Lower lobe of right lung (tissue), 2 donors: ENCODE measurements around the gene SYPL1. TPM values are rescaled to one million over a fixed set of nuclear protein-coding genes. Genes with fewer than 3 reads are reported as not detected.
A peak's percentile ranks its signal among the peaks of the same experiment; 100 is the strongest.

ENCODE experiments used
- ATAC-seq, 2 donors: fragments of 200-7000 bp; cut with Tn5 transposase; one replicate each; pipeline ENCODE4 v1.9.1; 2020 to 2022; ENCODE audit warnings: mild to moderate bottlenecking in 2 of 2, moderate library complexity in 2 of 2
- DNase-seq: peaks from one replicate; pipeline ENCODE4 v3.0.0-alpha.2; 2020
- H3K27ac ChIP-seq: fragments of 200-600 bp; one replicate; pipeline ENCODE4 v1.8.0; 2022
- H3K27me3 ChIP-seq: fragments of 200-600 bp; one replicate; pipeline ENCODE4 v1.8.0; 2022; ENCODE audit warnings: low read depth
- H3K36me3 ChIP-seq: fragments of 200-600 bp; one replicate; pipeline ENCODE4 v1.8.0; 2022; ENCODE audit warnings: mild to moderate bottlenecking
- H3K4me1 ChIP-seq: fragments of 200-600 bp; one replicate; pipeline ENCODE4 v1.8.0; 2022
- H3K4me3 ChIP-seq: fragments of 200-600 bp; one replicate; pipeline ENCODE4 v1.8.0; 2022; ENCODE audit warnings: mild to moderate bottlenecking
- H3K9me3 ChIP-seq: fragments of 200-600 bp; one replicate; pipeline ENCODE4 v1.8.0; 2022
- intact Hi-C: fragments of 100-400 bp; cut with DNase I; formaldehyde crosslinking; loops from one replicate; pipeline ENCODE4 v1.11.0; 2022
- total RNA-seq: library from RNA; stranded (reverse); fragmentation: NEBNext Ultra II Directional; extraction: Animal tissue kit (Norgen Biotek cat#: 25700); gene quantifications from one replicate; pipeline ENCODE4 v1.2.1, GENCODE V29; 2021
- TF ChIP-seq, protein P1 (sequence below): fragments of 200-600 bp; IDR thresholded peaks from one replicate; pipeline ENCODE4 v1.8.0; 2022; ENCODE audit warnings: antibody characterized with exemption, mild to moderate bottlenecking
- donor health status: DM: no; HTN: yes; CAD: no; lungs with severe emphysema.

The SYPL1 gene
- total RNA-seq, 1 donor from 2014 or later, result 79.6 TPM

DNA sequence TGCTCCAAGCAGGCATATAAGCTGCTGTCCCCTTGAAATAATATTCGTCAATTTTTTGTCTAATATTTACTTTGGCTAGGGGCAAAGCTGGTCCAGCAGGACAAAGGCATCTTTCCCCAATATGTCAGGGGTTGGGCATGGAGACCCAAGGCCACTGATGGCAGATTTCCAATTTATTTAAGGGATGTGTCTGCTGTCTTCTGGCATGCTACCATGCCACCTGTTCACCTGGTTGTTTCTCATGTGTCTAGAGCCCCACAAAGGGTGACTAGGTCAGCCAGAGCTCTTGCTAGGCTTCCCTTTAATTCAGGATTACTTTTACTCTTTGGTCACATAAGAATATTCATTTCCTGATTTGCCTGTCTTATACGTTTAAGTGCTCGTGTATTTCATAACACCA, 22.1 kb upstream of the SYPL1 start:
- Histone ChIP-seq H3K9me3 (no peaks in the 10 kb centered on the region), H3K36me3 (no peaks in the 10 kb centered on the region), H3K4me1 (no peaks in the 10 kb centered on the region), H3K4me3 (no peak overlapping the region), H3K27me3 (no peaks in the 10 kb centered on the region), H3K27ac (no peak overlapping the region)
- no peak for ATAC-seq
- DNase-seq, result no peak
- intact Hi-C loops, result no loop called here
- TF ChIP-seq, protein P1, sequence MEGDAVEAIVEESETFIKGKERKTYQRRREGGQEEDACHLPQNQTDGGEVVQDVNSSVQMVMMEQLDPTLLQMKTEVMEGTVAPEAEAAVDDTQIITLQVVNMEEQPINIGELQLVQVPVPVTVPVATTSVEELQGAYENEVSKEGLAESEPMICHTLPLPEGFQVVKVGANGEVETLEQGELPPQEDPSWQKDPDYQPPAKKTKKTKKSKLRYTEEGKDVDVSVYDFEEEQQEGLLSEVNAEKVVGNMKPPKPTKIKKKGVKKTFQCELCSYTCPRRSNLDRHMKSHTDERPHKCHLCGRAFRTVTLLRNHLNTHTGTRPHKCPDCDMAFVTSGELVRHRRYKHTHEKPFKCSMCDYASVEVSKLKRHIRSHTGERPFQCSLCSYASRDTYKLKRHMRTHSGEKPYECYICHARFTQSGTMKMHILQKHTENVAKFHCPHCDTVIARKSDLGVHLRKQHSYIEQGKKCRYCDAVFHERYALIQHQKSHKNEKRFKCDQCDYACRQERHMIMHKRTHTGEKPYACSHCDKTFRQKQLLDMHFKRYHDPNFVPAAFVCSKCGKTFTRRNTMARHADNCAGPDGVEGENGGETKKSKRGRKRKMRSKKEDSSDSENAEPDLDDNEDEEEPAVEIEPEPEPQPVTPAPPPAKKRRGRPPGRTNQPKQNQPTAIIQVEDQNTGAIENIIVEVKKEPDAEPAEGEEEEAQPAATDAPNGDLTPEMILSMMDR, result no peak

DNA sequence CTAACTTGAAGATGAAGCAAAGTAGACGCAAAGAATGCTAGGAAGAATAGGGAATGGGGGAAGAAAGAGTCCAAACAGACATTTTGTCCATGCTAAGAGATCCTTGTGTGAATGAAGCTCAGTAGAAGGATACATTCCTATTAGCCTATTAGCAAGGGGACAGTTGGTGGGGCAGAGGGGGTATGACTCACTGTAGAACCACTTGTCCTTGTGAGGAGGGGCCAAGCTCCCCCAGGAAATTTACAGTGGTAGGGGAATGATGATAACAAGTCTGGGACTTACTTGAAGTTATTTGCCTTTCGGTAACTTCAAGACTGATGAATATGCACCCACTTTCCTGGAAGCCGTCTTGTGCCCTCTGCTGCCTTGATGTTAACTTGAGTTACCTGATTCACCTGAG, 17.2 kb upstream of the SYPL1 start:
- Histone ChIP-seq H3K4me3 (no peak overlapping the region), H3K9me3 (no peaks in the 10 kb centered on the region), H3K27me3 (no peaks in the 10 kb centered on the region), H3K27ac (no peak overlapping the region), H3K4me1 (peaks cover 9% of the 10 kb centered on the region), H3K36me3 (no peaks in the 10 kb centered on the region)
- TF ChIP-seq, protein P1, result no peak
- no peak for ATAC-seq
- DNase-seq, result no peak
- intact Hi-C loops, result no loop called here

DNA sequence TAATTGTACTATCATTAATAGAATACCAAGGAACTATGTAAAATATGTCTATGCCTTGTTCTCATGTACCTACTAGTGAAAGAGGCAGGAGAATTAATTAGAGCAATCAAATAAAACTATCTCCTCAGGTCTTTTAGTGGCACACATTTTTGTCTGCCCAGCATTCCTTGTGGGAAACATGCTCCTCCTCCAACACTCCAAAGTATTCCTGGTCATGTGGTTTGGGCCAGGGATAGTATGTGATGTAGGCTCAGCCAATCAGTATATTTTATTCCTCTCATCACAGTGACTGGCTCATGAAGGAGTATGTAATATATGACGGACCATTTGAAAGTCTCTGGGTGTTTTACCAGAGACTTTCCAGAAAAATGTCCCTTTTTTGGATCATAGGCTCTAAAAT, 16.7 kb upstream of the SYPL1 start:
- ATAC-seq (no peak), DNase-seq (no peak)
- H3K4me3 ChIP-seq, result no peak overlapping the region
- intact Hi-C loops, result no loop called here
- no peaks in the 10 kb centered on the region for H3K27me3 ChIP-seq
- no peak overlapping the region for H3K27ac ChIP-seq
- H3K36me3 ChIP-seq, result no peaks in the 10 kb centered on the region
- no peaks in the 10 kb centered on the region for H3K9me3 ChIP-seq
- TF ChIP-seq, protein P1, result no peak
- peaks cover 9% of the 10 kb centered on the region for H3K4me1 ChIP-seq

DNA sequence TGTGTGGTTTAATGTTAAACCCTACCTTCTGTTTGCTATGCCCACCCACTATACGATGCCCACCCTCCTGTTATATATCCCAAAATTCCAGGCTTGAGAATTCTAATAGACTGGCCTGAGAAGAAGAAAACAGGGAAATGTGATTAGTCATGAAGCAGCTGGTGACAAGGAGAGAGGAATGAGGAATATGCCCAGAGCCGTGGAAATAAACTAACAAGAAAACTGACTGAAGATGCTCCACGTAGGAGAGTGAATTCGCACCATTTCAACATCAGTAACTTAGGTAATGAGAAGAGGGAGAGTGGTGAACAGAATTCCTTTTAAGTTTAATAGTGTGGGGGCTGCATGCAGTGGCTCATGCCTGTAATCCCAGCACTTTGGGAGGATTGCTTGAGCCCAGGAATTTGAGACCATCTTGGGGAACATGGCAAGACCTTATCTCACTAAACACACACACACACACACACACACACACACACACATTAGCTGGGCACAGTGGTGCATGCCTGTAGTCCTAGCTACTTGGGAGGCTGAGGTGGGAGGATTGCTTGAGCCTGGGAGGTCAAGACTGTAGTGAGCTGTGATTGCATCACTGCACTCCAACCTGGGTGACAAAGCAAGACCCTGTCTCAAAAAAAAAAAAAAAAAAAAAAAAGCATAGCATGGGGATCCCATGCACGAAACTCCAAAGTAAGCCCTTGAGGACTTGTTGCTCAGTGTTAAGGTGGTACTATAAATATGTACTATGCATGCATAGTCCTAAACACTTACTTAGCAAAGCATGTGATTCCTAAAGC, 16.1 kb upstream of the SYPL1 start:
- Histone ChIP-seq H3K4me3 (no peak overlapping the region), H3K27me3 (no peaks in the 10 kb centered on the region), H3K27ac (no peak overlapping the region), H3K36me3 (no peaks in the 10 kb centered on the region), H3K4me1 (peaks cover 9% of the 10 kb centered on the region), H3K9me3 (no peaks in the 10 kb centered on the region)
- TF ChIP-seq, protein P1, result no peak
- DNase-seq, result no peak
- ATAC-seq, result no peak
- intact Hi-C loops, result no loop called here

DNA sequence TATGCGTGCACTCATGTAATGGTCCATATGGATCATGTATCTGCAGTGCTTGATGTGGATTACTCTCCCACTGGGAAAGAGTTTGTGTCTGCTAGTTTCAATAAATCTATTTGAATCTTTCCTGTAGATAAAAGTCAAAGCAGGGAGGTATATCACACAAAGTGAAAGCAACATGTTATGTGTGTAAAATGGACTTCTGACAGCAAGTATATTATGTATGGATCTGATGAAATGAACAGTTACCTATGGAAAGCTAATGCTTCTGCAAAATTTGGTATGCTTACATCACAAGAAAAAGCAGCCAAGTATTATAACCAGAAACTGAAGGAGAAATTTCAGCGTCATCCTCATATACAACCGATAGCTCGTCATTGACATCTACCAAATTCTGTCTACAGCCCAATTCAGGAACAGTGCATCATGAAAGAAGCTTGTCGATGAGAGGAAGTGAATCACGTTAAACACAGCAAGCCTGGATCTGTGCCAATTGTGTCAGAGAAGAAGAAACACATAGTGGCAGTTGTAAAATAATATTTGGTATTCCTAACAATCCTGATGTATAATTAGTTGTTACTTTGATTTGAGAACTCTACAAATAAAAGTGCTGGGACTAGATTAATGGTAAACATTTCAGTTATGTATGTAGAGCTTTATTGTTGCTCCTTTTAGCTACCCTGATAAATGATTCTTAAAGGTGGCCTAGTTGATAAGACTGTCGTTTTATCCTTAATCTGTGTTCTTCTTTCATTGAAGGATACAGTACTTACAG, 14.2 kb upstream of the SYPL1 start:
- no peak overlapping the region for H3K27ac ChIP-seq
- no peak for DNase-seq
- H3K36me3 ChIP-seq, result no peaks in the 10 kb centered on the region
- intact Hi-C loops, result no loop called here
- no peaks in the 10 kb centered on the region for H3K27me3 ChIP-seq
- ATAC-seq, result peak in 1 of 2 donors; percentile 28
- H3K4me1 ChIP-seq, result peaks cover 9% of the 10 kb centered on the region
- TF ChIP-seq, protein P1, result no peak
- H3K9me3 ChIP-seq, result no peaks in the 10 kb centered on the region
- no peak overlapping the region for H3K4me3 ChIP-seq
